ES-I3 (cell line): ENCODE measurements around the gene TSPAN13.

ENCODE experiments used
- H3K36me3 ChIP-seq: 2 replicates; pipeline ENCODE4 v1.6.1; 2013; ENCODE audit warnings: mild to moderate bottlenecking, low read length, control low read depth, moderate library complexity; ENCODE audit not compliant: insufficient read depth
- H3K4me1 ChIP-seq: 2 replicates; pipeline ENCODE4 v1.6.1; 2013; ENCODE audit warnings: mild to moderate bottlenecking, control low read depth, low read length; ENCODE audit not compliant: insufficient read depth
- H3K9ac ChIP-seq: 2 replicates; pipeline ENCODE4 v1.6.1; 2013; ENCODE audit warnings: low read depth, mild to moderate bottlenecking, low read length, moderate library complexity
- H3K9me3 ChIP-seq: 2 replicates; pipeline ENCODE4 v1.6.1; 2013; ENCODE audit warnings: mild to moderate bottlenecking, low read length, moderate library complexity; ENCODE audit not compliant: control insufficient read depth, insufficient read depth

TSPAN13 gene

DNA sequence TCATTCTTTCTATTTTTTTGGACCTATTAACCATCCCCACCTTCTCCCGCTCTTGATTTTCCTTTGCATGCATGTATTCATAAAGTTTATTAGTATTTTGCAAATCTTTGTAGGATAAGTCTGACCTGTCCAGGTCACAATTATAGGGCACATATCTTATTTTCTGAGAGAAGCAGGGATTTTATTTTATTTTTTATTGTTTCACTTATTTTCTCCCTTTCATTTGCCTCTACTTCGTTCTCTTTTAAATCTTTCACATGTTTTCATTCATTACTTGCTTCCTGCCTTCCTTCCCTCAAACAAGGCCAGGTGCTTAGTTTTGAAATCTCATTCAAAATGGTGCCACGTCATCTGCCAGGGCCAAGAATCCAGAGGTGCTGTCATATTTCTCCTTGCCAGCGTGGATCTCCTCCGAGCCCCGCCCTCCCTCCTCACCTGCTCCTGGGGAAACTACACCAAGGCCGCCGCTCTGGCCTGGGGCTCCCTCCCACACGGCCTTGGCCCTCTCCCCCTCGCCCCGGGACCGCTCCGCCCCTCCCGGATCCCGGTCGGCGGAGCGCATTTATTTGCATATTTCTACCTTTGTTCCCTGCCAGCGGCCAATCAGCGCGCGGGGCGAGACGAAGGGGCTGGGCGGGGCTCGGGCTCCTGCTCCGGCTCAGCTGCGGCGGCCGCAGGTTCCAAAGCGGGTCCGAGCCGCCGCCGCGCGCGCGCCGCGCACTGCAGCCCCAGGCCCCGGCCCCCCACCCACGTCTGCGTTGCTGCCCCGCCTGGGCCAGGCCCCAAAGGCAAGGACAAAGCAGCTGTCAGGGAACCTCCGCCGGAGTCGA lies at the start of gene TSPAN13:
Gene TSPAN13, plus strand, starts transcription at position 654 of the 830 bp plus-strand sequence. CDS start 213 bp downstream, outside the sequence.
- no peaks in the 10 kb centered on the region for H3K9me3 ChIP-seq
- H3K4me1 ChIP-seq, result peaks cover 6% of the 10 kb centered on the region
- no peaks in the 10 kb centered on the region for H3K36me3 ChIP-seq
- H3K9ac ChIP-seq, result peak within 1 kb of the TSS; percentile 83

DNA sequence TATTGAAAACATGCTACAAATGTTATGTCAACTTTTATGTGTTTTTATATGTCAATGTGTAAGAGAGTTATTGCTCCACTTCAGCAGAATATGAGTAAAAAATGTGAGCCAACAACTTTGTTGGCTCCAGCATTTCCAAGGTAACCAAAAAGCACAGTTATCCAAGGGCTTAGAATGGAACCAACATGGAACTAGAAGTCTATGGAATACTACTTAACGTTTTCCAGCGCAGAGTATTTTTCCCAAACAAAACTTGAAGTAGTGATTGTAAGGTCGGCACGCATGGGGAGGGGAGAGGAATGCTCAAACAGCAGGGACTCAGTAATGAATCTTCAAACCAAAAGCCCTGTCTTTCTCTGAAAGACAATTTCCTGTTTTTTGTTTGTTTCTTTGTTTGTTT lies 45.0 kb upstream of the TSPAN13 start:
- Histone ChIP-seq H3K9me3 (no peaks in the 10 kb centered on the region), H3K36me3 (peaks cover 3% of the 10 kb centered on the region; the same call in 1 of the 2 replicates), H3K4me1 (peaks cover 19% of the 10 kb centered on the region), H3K9ac (no peak overlapping the region)

DNA sequence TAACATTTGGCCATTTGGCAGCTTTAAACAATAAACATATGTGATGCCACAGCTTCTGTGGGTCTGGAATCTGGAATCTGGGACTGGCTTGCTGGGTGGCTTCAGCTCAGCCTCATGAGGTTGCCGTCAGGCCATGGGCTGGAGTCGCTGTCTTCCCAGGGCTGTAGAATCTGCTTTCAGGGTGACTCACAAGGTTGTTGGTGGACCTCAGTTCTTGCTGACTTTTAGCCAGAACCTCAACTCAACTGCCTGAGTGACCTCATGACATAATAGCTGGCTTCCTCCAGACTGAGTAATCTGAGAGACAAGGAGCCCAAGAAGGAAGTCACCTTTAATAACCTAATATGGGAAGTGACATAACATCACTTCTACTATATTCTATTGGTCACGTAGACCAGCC lies 44.6 kb upstream of the TSPAN13 start:
- Histone ChIP-seq H3K4me1 (peaks cover 19% of the 10 kb centered on the region), H3K9ac (no peak overlapping the region), H3K36me3 (peaks cover 3% of the 10 kb centered on the region; the same call in 1 of the 2 replicates), H3K9me3 (no peaks in the 10 kb centered on the region)

DNA sequence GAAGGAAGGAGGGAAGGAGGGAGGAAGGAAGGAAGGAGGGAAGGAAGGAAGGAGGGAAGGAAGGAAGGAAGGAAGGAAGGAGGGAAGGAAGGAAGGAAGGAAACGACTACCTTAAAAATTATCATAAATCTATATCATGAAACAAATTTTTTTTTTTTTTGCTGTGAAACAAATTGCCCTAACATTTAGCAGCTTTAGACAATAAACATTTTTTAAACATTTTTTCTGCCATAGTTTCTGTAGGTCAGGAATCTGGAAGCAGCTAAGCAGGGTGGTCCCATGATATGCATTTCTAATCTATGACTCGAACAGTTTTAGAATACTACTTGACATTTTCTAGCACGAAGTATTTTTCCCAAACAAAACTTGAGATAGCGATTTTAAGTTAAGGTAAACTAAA lies 42.9 kb upstream of the TSPAN13 start:
- Histone ChIP-seq H3K4me1 (peaks cover 19% of the 10 kb centered on the region), H3K36me3 (peaks cover 3% of the 10 kb centered on the region; the same call in 1 of the 2 replicates), H3K9ac (no peak overlapping the region), H3K9me3 (no peaks in the 10 kb centered on the region)

DNA sequence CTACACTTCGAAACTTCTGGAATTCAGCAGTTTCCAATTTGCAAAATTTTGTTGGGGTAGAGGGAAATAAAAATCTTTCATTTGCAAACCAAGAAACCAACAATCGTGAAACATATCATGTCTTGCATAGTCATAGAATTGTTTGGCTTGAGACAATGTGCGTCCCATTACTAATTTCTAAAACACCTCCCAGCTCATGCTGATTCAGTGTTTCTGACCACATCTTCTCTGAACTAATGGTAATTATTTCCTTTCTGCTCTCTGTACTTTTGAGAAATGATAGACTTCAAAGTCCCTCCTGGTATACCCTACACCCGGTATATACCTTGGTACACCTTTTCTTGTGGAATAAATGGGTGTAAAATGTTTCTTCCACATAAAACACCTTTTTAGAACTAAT lies 41.8 kb upstream of the TSPAN13 start:
- H3K9ac ChIP-seq, result no peak overlapping the region
- H3K4me1 ChIP-seq, result peaks cover 19% of the 10 kb centered on the region
- peaks cover 3% of the 10 kb centered on the region; the same call in 1 of the 2 replicates for H3K36me3 ChIP-seq
- H3K9me3 ChIP-seq, result no peaks in the 10 kb centered on the region

DNA sequence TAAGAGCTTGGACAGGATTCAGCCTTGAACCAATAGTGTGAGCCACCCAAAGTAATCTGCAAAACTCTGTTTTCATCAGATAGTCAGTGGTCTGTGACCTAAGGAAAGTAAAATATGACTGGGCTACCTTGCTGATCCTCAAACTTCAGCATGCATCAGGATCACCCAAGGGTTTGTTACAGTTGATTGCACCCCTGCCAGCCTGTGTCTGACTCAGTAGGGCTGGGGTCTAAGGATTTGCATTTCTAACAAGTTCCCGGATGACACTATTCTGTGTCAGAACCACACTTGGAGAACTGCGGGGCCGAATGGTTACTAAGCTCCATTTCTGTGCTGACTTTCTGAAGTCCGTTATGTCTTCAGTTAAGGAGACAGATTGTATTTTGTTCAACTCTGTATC lies 40.6 kb upstream of the TSPAN13 start:
- Histone ChIP-seq H3K36me3 (peaks cover 3% of the 10 kb centered on the region; the same call in 1 of the 2 replicates), H3K4me1 (peaks cover 19% of the 10 kb centered on the region), H3K9ac (no peak overlapping the region), H3K9me3 (no peaks in the 10 kb centered on the region)

DNA sequence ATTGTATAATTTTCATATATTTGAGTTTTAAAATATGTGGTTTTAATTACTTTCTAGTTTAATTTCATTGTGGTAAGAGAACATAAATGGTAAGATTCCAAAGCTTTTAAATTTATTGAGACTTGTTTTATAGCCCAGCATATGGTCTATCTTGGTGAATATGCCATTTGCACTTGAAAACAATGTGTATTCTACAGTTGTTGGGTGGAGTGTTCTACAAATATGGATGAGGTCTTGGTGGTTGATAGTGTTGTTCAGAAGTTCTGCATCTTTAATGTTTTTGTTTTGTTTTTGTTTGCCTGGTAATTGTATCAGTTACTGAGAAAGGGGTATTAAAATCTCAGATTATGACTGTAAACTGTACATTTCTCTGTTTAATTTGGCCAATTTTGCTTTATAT lies 37.6 kb upstream of the TSPAN13 start:
- H3K4me1 ChIP-seq, result 0 out of 2 replicates have a peak, but pooled peaks cover 5% of the 10 kb centered on the region
- no peaks in the 10 kb centered on the region for H3K9me3 ChIP-seq
- no peak overlapping the region for H3K9ac ChIP-seq
- H3K36me3 ChIP-seq, result no peaks in the 10 kb centered on the region

DNA sequence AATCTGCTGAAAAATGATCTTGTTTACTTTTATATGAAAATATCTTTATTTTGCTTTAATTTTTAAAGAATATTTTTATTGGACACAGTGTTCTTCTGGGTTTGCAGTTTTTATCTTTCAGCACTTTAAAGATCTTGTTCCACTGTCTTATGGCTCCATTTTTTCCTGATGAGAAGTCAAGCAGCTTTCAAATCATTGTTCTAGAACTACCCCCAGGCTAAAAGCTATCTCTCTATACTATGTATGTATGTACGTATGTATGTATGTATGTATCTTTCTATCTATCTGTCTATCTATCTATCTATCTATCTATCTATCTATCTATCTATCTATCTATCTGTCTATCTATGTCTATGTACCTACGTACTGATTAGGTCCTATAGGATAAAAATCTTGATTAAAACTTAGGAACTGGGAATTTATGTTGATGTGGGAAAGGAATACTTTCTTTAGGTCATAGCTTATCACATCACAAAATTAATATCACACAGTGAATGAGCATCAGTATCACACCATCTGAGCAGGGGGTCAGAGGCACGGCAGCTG lies 35.4 kb upstream of the TSPAN13 start:
- H3K4me1 ChIP-seq, result no peaks in the 10 kb centered on the region
- H3K36me3 ChIP-seq, result no peaks in the 10 kb centered on the region
- no peaks in the 10 kb centered on the region for H3K9me3 ChIP-seq
- H3K9ac ChIP-seq, result no peak overlapping the region

DNA sequence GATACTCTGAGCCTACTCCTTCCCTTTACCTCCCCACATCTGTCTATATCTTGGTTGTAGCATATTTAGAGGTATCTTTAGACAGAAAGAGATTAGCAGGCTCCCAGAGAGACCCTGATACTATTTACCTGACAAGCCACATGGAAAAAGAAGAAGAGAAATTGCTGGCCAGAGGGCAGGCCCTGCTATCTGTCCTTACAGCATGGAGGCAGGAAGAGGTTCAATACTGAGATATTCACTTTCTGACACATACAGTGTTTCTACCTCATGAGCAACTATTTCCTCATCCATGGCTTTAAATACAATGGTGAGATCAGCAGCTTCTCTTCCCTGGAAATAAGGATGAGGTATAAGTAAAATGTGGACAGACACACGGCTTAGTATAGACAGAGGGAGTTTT lies 33.9 kb upstream of the TSPAN13 start:
- Histone ChIP-seq H3K9ac (no peak overlapping the region), H3K4me1 (no peaks in the 10 kb centered on the region), H3K36me3 (no peaks in the 10 kb centered on the region), H3K9me3 (no peaks in the 10 kb centered on the region)

DNA sequence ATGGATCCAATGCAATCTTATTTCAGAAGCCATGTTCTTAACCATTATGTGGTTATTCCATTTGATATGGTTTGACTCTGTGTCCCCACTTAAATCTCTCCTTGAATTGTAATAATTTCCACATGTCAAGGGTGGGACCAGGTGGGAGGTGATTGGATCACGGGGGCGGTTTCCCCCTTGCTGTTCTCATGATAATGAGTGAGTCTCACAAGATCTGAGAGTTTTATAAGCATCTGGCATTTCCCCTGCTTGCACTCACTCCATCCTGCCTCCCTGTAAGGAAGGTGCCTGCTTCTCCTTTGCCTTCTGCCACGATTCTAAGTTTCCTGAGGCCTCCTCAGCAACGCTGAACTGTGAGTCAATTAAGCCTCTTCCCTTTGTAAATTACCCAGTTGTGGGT lies 32.0 kb upstream of the TSPAN13 start:
- Histone ChIP-seq H3K36me3 (no peaks in the 10 kb centered on the region), H3K9ac (no peak overlapping the region), H3K4me1 (no peaks in the 10 kb centered on the region), H3K9me3 (no peaks in the 10 kb centered on the region)

DNA sequence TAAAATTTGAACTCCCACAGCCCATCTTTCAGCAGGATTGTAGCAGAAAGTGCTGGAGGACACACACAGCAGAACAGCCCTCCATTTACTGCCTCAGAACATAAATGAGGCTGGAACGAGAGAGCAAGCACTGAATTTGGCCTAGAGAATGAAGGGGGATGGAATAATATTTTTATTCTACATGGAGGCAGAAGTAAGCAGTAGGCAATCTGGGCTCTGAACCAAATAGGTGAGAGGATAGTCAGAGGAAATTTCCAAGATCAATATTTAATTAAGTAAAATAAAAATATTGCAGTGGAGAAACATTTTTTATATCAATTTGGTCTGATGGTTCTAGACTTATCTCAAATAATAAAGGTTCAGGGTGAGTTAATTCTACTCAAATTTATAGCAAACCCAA lies 29.2 kb upstream of the TSPAN13 start:
- Histone ChIP-seq H3K9me3 (no peaks in the 10 kb centered on the region), H3K4me1 (no peaks in the 10 kb centered on the region), H3K9ac (no peak overlapping the region), H3K36me3 (no peaks in the 10 kb centered on the region)

DNA sequence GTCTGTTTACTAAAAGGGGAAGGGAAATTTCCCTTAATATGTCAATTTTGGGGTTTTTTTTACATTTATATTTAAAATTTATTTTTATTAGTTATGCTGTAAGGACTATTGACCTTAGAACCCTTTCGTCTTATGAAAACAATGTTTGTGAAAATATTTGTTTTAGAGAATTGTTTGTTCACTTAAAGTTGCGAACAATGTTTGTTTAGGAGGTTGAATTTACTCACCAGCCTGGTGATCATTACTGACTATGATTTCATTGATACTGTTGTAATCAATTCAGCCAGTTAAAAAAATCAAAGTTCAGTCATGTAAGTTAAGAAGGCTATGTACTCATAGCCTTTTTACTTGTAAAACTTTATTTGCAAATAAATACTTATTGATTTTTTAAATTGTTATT lies 27.4 kb upstream of the TSPAN13 start:
- H3K9ac ChIP-seq, result no peak overlapping the region
- H3K9me3 ChIP-seq, result no peaks in the 10 kb centered on the region
- H3K36me3 ChIP-seq, result no peaks in the 10 kb centered on the region
- H3K4me1 ChIP-seq, result no peaks in the 10 kb centered on the region

DNA sequence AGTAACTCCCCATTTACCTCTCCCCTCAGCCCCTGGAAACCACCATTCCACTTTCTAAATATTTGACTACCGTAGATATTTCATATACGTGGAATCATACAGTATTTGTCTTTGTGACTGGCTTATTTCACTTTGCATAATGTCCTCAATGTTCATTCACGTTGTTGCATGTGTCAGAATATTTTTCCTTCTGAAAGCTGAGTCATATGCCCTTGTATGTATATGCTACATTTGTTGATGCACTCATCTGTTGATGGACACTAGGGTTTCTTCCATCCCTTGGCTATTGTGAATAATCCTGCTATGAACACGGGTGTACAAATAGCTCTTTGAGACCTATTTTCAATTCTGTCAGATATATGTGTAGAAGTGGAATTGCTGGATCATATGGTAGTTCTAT lies 25.8 kb upstream of the TSPAN13 start:
- Histone ChIP-seq H3K9ac (no peak overlapping the region), H3K9me3 (no peaks in the 10 kb centered on the region), H3K36me3 (no peaks in the 10 kb centered on the region), H3K4me1 (no peaks in the 10 kb centered on the region)

DNA sequence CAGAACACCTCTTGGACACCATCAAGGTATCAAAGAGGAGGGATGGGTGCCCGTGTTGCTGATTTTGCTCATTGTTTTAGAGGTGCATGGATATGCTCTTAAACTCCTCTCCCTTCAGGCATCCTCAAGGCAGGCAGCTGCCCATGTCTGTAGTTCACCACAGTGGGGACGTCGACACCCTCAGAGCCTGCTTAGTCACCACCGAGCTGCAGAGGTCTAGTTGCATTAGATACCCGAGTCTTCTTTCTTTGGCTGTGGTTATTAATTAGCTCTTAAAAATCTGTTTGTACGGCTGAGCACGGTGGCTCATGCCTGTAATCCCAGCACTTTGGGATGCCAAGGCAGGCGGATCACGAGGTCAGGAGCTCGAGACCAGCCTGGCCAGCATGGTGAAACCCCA lies 24.7 kb upstream of the TSPAN13 start:
- Histone ChIP-seq H3K9me3 (no peaks in the 10 kb centered on the region), H3K9ac (no peak overlapping the region), H3K36me3 (no peaks in the 10 kb centered on the region), H3K4me1 (no peaks in the 10 kb centered on the region)

DNA sequence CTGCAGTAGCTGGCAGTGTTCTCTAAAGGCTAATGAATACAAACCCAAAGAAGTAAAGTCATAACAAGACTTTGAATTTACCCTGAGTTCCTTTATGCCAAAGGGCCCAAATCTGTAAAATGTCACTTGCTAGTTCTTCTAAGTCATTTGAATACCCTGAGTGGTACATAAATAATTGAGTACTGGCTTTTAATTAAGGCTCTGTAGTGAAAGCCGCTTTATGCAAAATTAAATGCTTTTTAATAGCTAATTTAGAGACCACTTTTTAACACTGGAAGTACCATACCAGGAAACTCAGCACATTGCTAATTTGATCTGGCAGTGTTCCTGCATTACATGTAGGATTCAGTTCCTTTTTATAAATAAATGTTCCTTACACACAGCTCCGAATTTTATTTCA lies 24.0 kb upstream of the TSPAN13 start:
- no peaks in the 10 kb centered on the region for H3K9me3 ChIP-seq
- no peaks in the 10 kb centered on the region for H3K4me1 ChIP-seq
- H3K36me3 ChIP-seq, result no peaks in the 10 kb centered on the region
- H3K9ac ChIP-seq, result no peak overlapping the region
